GM18526 (cell line): ENCODE data around the gene TRIM9.

Experiments used
- POLR2A ChIP-seq: IDR thresholded peaks from 3 replicates; pipeline ENCODE4 v1.6.1; 2011; ENCODE audit not compliant: insufficient read length; ENCODE audit errors: extremely low read depth

TRIM9 gene

GRCh38 chr14:51041883-51042282 is 53.0 kb downstream of the TRIM9 start:
- no peak for TF ChIP-seq POLR2A

- TF ChIP-seq POLR2A, result no peak
These were observed 53.8 kb downstream of the TRIM9 start for GRCh38 chr14:51041108-51041531.

- TF ChIP-seq POLR2A, result no peak
These were observed 55.7 kb downstream of the TRIM9 start for GRCh38 chr14:51039252-51039651.

DNA sequence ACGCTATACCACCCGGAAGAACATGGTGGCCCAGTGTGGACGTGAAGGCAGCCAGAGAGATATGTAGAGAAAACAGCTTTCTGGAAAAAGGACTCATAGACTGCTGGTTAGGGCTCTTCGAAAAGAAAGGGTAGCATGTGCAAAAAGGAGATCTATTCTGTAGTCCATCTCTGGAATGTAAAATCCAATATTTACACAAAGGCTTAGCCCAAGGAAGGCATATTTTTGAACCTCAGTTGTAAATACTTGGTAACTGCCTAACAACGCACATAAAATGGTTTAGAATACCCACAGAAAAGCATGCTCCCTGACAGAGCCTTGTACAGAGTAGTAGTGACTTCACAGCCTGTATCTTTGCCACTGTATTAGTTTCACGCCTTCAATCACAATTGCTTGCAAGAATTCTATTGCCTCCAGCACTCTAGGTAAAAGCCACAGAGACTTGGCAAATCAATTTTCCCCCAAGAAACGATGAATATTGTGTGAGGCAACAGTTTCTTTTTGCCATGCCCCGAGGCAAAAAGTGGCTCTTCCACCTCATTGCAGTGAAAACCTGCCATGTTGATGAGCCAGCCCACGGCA is 59.2 kb downstream of the TRIM9 start:
- TF ChIP-seq POLR2A, result no peak

DNA sequence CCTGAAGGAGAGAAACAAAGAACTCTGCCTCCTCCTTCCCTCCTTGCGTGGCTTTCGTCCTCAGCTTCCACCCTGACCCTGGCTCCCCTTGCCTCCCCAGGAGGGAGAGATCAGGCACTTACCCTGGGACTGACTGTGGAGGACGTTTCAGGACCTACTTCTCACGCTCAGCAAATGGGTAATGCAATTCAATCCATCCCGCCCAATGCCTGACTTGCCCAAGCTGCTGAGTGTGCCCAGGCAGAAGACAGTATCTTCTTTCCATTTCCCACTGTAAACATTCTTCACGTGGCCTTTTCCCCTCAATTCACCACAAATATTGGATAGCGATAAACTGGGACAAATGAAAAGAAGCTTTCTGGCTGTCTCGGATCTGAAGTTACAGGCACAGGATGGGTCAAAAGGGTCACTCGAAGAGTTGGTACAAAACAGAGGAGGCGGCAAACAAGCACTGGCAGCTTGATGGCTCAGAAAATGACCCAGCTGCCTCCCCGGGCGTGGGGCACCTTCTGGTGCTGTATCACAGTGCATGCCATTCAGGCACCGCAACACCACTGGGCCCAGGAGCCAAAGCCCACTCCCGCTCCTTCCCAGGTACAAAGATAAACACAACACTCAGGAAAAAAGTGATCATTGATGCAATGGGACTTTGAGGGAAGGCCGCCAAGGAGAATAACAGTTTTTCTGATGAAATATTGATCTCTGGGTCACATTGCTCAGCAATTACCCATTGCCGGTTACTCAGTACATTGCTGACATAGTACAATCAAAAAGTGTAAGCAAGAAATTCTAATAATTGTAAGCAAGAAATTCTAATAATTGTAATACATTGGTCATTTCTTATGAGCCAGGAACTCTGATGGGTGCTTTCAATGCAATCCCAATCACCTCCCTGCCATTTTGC is 65.8 kb downstream of the TRIM9 start:
- TF ChIP-seq POLR2A, result no peak

GRCh38 chr14:51028361-51028760 is 66.5 kb downstream of the TRIM9 start:
- no peak for TF ChIP-seq POLR2A

DNA sequence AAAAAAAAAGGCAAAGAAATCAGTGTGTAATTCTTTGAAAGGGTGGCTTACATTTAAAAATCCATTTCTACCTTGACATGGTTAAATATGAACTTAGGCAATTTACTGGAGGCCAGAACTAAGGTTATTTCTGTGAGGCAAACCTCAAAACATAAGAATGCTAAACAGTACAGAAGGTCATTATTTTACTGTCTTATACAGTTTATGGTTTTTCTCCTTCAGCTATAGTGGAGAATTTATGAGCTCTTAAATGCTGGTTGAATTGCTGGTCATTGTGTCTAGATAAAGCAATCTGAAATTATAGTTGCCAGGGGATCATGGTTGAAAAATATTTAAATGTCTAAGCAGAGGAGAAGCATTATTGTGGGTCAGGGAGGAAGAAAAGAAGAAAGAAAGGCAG is 70.5 kb downstream of the TRIM9 start:
- TF ChIP-seq POLR2A, result no peak

DNA sequence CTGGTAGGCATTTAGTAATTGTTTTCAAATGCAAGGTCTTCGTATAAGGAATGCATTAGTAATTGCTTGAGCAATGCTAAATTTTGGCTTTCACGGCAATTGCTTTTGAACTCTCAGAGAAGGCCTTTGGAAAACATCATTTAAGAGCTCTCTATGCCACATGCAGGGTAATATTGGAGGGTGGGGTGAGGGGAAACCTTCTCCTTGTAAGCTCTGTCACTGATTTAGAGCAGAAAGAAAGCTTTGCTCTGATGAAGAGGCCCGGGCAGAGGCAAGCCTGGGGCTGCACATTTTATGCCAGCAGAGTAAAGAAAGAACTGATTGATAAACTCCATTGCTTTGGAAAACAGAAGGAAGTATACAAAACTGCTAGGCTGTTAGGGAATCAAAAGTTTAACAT is 70.9 kb downstream of the TRIM9 start:
- TF ChIP-seq POLR2A, result no peak

- TF ChIP-seq POLR2A, result no peak
These were observed 72.1 kb downstream of the TRIM9 start for GRCh38 chr14:51022769-51023168.

GRCh38 chr14:51020024-51020710 is 74.7 kb downstream of the TRIM9 start:
- no peak for TF ChIP-seq POLR2A

DNA sequence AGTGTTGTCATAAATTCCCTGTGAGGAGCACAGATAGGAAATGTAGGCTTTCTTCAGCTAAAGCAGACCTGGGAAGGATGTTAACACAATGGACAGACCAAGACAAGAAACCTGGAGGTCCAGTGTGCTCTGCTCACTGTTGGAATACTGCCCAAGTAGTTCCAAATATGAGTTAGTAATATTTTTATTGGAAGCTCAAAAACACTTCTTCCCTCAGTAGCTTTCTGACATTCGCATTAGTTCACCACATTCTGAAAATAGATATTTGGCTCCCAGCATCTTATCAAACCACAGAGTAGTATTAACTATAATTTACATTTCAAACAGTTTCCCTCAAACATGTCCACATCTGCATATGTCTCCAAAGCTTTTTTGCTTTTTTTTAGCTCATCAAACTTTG is 75.8 kb downstream of the TRIM9 start:
- TF ChIP-seq POLR2A, result no peak

GRCh38 chr14:51018521-51018920 is 76.4 kb downstream of the TRIM9 start:
- TF ChIP-seq POLR2A, result no peak

GRCh38 chr14:51014625-51015024 is 80.3 kb downstream of the TRIM9 start:
- TF ChIP-seq POLR2A, result no peak

DNA sequence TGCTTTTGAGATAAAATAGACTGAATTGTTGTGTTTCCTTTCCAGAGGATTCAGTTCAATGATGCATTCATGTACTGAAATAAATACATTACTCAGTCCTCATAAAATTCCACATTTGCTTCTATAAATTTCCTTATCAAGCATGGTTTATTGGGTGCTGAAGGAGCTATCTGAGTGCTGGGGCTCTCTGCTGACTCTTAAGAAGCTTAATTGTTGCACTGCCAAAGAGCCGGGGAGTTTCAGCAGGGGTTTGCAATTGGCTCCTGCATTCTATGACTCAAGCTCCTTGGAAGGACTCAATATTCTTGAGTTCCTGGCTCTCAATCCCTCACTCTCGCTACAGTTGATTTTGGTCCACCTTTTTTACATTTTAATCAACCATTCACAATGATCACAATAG is 80.8 kb downstream of the TRIM9 start:
- no peak for TF ChIP-seq POLR2A

DNA sequence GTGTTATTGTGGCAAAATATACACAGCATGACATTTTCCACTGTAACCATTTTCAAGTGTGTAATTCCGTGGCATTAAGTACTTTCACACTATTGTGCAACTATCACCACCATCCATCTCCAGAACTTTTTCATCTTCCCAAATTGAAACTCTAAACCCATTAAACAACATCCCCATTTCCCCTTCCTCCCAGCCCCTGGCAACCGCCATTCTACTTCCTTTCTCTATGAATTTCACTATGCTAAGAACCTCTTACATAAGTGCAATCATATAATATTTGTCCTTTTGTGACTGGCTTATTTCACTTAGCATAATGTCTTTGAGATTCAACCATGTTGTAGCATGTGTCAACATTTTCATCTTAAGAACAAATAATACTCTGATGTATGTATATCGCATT is 82.8 kb downstream of the TRIM9 start:
- no peak for TF ChIP-seq POLR2A

GRCh38 chr14:51008446-51008845 is 86.5 kb downstream of the TRIM9 start:
- no peak for TF ChIP-seq POLR2A
